NCI-H2196 (cell line): ENCODE data around the gene FABP7.
"Not testable (repeated sequence)": the region's sequence is repeated elsewhere in the genome, so short reads cannot be mapped to it uniquely, and the experiment has no call there.

Source experiments
- DNase-seq: peaks from one replicate; lab custom pipeline; 2025; ENCODE audit not compliant: unreplicated experiment; lab: John Stamatoyannopoulos, UW

FABP7 gene

DNA sequence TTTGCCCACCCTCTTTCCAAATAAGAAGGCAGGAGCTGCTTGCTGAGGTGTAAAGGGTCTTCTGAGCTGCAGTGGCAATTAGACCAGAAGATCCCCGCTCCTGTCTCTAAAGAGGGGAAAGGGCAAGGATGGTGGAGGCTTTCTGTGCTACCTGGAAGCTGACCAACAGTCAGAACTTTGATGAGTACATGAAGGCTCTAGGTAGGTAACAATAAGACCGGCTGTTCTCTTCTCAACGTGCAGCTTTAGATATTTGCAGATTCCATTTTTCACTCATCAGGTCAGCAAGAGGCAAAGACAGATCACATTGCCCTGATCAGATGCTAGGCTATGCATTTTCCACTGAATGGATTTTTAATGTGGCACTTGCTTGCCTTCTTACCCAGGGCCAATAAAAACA lies at the start of gene FABP7:
FABP7 (plus strand) TSS at position 50 of the 400 bp plus-strand sequence; CDS start at position 129, 79 bp downstream.
- DNase-seq, result no peak

DNA sequence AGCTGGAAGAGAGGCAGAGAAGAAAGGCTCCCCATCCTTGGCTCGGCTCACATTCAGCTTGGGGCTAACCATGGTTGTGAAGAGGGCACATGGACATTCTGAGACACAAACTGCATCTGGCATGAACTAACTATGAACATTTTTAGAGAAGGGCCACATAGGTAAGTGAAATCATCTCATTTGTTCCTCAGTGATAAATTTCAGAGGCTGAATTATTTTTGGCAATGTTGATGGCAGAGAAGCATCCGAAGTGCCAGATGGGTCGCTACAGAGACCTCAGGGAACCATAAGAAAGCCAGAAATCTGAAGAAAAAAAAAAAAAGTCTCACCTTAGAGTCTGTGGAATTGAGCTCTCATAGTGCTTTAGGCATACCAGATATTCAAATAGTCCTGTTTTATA lies 49.2 kb upstream of the FABP7 start:
- DNase-seq, result no peak

- DNase-seq, result peak; percentile 54
Observed at GRCh38 chr6:122730775-122731386, 48.6 kb upstream of the FABP7 start.

DNA sequence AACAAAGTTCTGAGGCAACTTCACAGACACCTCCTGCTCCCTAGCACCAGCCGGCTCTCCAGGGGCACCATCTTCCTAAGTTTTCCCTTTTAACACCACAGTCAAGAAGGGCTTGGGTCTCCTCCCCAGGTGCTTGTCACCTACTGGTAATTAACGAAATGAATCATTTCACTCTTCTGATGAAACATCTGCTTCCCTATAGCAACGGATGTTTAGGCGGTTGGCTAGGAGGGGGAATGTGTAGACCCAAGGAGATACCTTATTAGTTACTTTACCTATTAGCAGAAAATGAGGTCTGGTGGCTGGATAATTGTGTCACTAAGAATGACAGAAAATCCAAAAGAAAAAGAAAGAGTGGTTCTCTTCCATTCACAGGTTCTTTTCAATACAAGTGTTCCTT lies 46.3 kb upstream of the FABP7 start:
- DNase-seq, result no peak

GRCh38 chr6:122734529-122735395 lies 44.8 kb upstream of the FABP7 start:
- no peak for DNase-seq

DNA sequence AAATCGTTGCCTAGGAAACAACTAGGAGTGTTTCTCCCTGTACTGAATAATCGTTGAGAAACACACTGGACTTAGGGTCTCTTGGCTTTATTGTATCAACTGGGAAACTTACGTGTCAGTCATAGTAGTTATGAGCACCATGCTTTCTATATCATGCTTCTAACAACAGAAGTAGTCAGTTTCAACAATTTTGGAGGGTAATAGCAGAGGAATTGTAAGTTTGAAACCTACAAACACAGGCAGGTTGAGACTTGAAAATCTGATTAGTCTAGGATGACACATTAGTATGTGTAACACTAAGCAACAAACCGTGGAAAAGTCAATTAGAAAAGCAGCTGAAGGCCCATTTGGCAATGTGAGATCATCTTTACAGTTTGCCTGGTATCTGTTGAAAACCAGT lies 43.9 kb upstream of the FABP7 start:
- peak; percentile 68 for DNase-seq

- DNase-seq, result peak; percentile 68
Observed at GRCh38 chr6:122736163-122736562, 43.4 kb upstream of the FABP7 start.

GRCh38 chr6:122736616-122737015 lies 42.9 kb upstream of the FABP7 start:
- DNase-seq, result peak; percentile 34

GRCh38 chr6:122740091-122740490 lies 39.4 kb upstream of the FABP7 start:
- DNase-seq, result no peak

DNA sequence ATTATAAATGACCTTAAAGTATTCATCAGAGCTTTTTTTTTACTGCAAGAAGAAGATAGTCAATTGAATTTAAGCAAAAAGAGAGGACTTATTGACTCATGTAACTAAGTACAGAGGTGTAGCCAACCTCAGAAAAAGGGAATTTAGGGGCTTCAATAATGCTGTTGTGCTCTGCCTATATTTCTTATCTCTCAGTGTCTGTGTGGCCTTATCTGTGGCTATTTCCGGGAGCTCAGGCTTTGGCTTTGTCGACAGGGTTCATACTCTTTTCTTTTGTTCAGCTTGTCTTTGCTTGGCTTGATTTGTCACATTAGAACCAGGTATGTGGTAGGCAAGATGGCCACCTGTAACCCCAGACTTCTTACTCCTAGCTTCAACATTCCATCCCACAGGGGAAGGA lies 38.6 kb upstream of the FABP7 start:
- no peak for DNase-seq

DNA sequence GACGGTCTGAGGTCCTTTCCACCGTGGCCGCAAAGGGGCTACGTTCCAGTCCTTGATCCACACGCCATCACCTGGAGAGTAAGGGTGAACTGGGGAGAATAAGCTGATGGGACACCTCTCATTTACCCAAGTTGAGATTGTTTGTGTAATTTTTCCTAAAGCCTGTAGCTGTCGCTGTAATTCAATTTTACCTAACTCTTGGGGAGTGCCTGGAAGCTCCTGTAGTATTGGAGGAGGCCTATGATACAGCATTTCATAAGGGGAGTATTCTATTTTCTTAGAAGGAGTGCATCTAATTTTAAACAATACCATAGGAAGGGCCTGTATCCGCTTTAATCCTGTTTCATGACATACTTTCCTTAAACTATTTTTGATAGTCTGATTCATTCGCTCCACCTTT lies 35.3 kb upstream of the FABP7 start:
- DNase-seq, result not testable (repeated sequence)

GRCh38 chr6:122744856-122745255 lies 34.7 kb upstream of the FABP7 start:
- DNase-seq, result peak; percentile 45

GRCh38 chr6:122746688-122747087 lies 32.8 kb upstream of the FABP7 start:
- no peak for DNase-seq

DNA sequence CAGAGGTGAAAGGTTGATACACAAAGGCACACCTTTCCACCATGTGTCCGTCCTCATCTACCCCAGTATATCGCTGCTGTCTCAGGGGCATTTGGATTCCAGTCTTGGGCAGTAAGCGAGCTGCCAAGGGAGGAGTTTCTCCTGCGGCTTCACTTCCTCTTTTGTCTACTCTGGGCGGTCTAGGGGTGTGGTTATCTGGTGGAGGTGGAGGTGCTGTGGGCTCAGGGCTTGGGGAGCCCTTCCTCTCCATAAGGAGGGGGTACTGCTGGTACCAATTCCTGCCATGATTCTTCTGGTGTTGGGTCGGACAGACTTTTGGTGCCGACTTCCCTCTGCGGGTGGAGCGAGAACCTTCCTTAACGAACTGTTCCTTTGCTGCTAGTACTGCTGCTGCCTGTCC lies 31.9 kb upstream of the FABP7 start:
- no peak for DNase-seq

- DNase-seq, result not testable (repeated sequence)
Observed at GRCh38 chr6:122748945-122749344, 30.6 kb upstream of the FABP7 start.

DNA sequence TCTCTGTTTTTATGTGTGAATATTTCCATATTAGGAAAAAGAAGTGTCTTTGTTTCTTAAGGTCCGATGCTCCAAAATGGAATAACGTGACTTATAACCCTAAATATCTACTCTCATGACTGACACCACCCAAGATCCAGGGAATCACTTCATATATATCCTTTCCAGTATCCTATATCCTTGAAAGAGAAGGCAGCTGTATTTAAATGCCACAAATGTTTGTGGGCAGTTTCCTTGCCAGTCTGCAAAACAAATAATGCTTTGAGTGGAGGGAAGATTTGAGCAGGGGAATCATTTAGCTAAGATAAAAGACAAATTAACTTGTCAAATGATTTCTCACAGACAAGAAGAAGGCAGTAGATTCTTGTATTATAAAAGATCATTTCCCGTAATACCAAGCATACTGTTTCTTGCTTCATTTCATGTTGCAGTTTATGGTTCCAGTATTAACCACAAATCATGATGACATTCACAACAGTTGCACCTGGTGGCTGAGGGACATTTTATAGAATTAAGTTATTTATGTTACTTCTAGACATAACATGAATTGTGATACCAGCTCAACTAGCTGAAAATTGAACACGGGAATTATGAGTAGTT lies 30.0 kb upstream of the FABP7 start:
- peak; percentile 30 for DNase-seq

DNA sequence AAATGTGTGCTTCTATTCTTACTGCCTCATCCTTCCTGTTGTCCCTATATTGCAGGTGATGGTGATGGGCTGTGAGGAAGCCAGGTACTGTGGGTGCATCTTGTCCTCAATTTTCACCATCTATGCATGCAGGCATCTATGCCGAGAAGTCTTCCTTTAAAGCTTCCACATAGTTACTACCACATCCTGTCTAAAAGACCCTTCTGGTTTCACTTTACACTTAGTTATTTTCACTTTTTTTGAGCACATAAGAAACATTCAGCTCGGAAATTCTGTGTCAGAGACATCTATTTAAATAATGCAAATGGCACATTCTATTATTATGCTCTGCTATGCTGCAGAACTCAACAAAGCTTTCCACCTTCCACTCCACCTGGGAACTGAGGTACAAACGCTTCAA lies 28.2 kb upstream of the FABP7 start:
- no peak for DNase-seq

DNA sequence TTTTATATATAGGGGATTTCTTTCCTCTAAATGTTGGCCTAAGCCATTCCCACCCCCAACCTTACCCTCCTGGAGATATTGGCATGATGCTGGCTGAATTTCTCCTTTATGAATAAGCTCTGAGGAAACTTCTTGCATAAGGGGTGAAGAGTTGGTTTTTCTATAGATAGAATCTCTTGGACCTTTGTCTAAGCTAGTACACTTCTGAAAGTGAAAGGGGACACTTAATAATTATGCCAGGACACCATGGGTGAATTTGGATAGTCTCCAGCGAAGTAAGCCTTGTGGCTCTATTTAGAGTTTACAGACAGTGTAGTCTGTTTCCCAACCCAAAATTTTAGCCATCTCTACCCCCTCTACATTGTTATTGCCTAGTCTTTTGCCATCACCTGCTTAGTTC lies 27.1 kb upstream of the FABP7 start:
- DNase-seq, result no peak

DNA sequence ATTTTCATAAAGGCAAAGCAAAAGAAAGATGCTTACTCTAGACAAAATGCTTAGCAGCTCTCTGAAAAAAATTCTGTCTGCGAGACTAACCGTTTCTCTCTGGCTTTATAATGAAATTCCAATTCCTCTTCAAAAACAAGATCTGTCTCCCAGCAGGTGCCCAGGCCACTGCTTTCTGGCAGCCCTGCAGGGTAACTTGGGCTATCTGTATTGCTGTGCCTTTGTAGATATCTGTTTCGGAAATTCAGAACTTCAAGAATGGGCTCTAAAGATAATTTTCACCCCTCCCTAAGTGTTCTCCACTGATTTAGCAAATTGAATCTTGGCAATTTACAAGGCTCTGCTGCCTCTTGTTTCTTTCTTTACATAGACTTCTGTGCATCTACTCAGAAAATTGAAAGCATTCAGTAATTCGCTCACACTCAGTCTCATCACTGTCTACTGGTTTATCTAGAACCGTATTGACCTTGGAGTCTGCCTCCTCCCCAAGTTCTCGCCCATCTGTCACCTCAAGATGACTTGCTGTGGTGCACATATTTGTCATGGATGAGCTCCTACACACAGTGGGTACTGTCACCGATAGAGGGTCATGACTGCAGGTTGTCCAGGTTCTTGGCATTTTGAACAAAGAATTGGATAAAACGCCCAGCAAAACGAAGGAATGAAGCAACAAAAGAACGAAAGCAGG lies 26.4 kb upstream of the FABP7 start:
- no peak for DNase-seq

DNA sequence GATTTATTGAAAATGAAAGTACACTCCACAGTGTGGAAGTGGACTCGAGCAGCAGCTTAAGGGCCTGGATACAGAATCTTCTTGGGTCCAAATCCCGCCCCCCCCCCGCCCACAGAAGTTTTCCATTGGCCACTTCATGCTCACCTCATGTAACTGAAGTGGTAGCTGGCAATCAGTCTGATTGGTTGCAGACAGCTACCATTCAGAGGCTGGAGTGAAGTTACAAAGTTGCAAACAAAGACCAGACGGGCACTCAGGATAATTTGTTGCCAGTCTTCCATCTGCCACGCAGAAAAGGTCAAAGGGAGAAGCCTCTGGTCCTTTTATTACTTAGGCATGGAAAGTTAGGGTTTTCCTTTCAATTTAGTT lies 25.8 kb upstream of the FABP7 start:
- DNase-seq, result peak; percentile 48

GRCh38 chr6:122754191-122754731 lies 25.3 kb upstream of the FABP7 start:
- DNase-seq, result no peak
